HepG2 (cell line): ENCODE results near the gene SLC17A9. TPM values are rescaled to one million over a fixed set of nuclear protein-coding genes. Genes with fewer than 3 reads are reported as not detected.

Source experiments
- ATF2 ChIP-seq: sonication (generic); formaldehyde crosslinking; IDR thresholded peaks from 2 replicates; pipeline ENCODE4 v1.4.0; 2020; ENCODE audit warnings: missing genetic modification reagents
- BRCA1 ChIP-seq: sonication (generic); formaldehyde crosslinking; IDR thresholded peaks from 2 replicates; pipeline ENCODE4 v1.4.0; 2020; ENCODE audit warnings: missing genetic modification reagents
- CENPX ChIP-seq: sonication (generic); formaldehyde crosslinking; IDR thresholded peaks from 2 replicates; pipeline ENCODE4 v1.9.0; 2021; ENCODE audit warnings: mild to moderate bottlenecking, missing genetic modification reagents, moderate library complexity
- DMAP1 ChIP-seq: IDR thresholded peaks from 2 replicates; pipeline ENCODE4 v1.6.1; 2016
- FOXO4 ChIP-seq: sonication (generic); formaldehyde crosslinking; conservative IDR thresholded peaks from 2 replicates; pipeline ENCODE4 v1.8.1; 2023; ENCODE audit warnings: missing genetic modification reagents
- FOXP4 ChIP-seq: sonication (generic); formaldehyde crosslinking; IDR thresholded peaks from 2 replicates; pipeline ENCODE4 v1.4.0; 2020; ENCODE audit warnings: missing genetic modification reagents
- HNF4G ChIP-seq, 2 experiments: sonication (generic) in 1 of 2; formaldehyde crosslinking in 1 of 2; IDR thresholded peaks; 2 replicates each; pipeline versions ENCODE4 v1.4.0 to v1.6.1; 2011 to 2020; ENCODE audit warnings: borderline replicate concordance in 2 of 2, low read depth in 2 of 2, mild to moderate bottlenecking in 2 of 2, low read length in 1 of 2, missing genetic modification reagents in 1 of 2, moderate library complexity in 1 of 2
- JUN ChIP-seq: sonication (generic); formaldehyde crosslinking; IDR thresholded peaks from 2 replicates; pipeline ENCODE4 v1.4.0; 2020; ENCODE audit warnings: mild to moderate bottlenecking, missing genetic modification reagents
- JUND ChIP-seq: sonication (generic); formaldehyde crosslinking; IDR thresholded peaks from 2 replicates; pipeline ENCODE4 v1.8.0; 2022; ENCODE audit warnings: mild to moderate bottlenecking, missing genetic modification reagents
- MEIS1 ChIP-seq: sonication (generic); formaldehyde crosslinking; IDR thresholded peaks from 2 replicates; pipeline ENCODE4 v1.9.0; 2021; ENCODE audit warnings: mild to moderate bottlenecking, missing genetic modification reagents, moderate library complexity, borderline replicate concordance
- MIER2 ChIP-seq: IDR thresholded peaks from 2 replicates; pipeline ENCODE4 v1.6.1; 2016; ENCODE audit warnings: missing biosample characterization, missing genetic modification reagents
- PHF20 ChIP-seq: sonication (generic); formaldehyde crosslinking; IDR thresholded peaks from 2 replicates; pipeline ENCODE4 v1.5.0; 2020; ENCODE audit warnings: mild to moderate bottlenecking, missing genetic modification reagents
- POGZ ChIP-seq: sonication (generic); formaldehyde crosslinking; IDR thresholded peaks from 2 replicates; pipeline ENCODE4 v1.4.0; 2020; ENCODE audit warnings: mild to moderate bottlenecking, missing genetic modification reagents
- RXRB ChIP-seq: IDR thresholded peaks from 2 replicates; pipeline ENCODE4 v1.6.1; 2016; ENCODE audit warnings: borderline replicate concordance, missing genetic modification reagents, missing compliant biosample characterization
- SAP130 ChIP-seq: IDR thresholded peaks from 2 replicates; pipeline ENCODE4 v1.6.1; 2016; ENCODE audit warnings: low read depth
- YEATS4 ChIP-seq: sonication (generic); formaldehyde crosslinking; IDR thresholded peaks from 2 replicates; pipeline ENCODE4 v1.4.0; 2020; ENCODE audit warnings: missing genetic modification reagents, borderline replicate concordance
- ZBTB25 ChIP-seq: IDR thresholded peaks from 2 replicates; pipeline ENCODE4 v1.6.1; 2018; ENCODE audit warnings: missing genetic modification reagents
- ZFP36L1 ChIP-seq: sonication (generic); formaldehyde crosslinking; IDR thresholded peaks from 2 replicates; pipeline ENCODE4 v1.8.0; 2022; ENCODE audit warnings: mild to moderate bottlenecking, missing genetic modification reagents, moderate library complexity
- ZMYM2 ChIP-seq: sonication (generic); formaldehyde crosslinking; IDR thresholded peaks from 2 replicates; pipeline ENCODE4 v1.8.0; 2022; ENCODE audit warnings: mild to moderate bottlenecking, missing genetic modification reagents
- ZNF484 ChIP-seq: sonication (generic); formaldehyde crosslinking; IDR thresholded peaks from 2 replicates; pipeline ENCODE4 v1.5.1; 2020; ENCODE audit warnings: mild to moderate bottlenecking, low read depth, missing genetic modification reagents, borderline replicate concordance
- ZNF615 ChIP-seq: sonication (generic); formaldehyde crosslinking; IDR thresholded peaks from 2 replicates; pipeline ENCODE4 v1.5.0; 2020; ENCODE audit warnings: mild to moderate bottlenecking, missing genetic modification reagents, borderline replicate concordance
- ZNF713 ChIP-seq: sonication (generic); formaldehyde crosslinking; IDR thresholded peaks from 2 replicates; pipeline ENCODE4 v1.4.0; 2020; ENCODE audit warnings: mild to moderate bottlenecking, missing genetic modification reagents
- polyA plus RNA-seq, 8 experiments: library from polyadenylated mRNA; depleted of rRNA in 3 of 8; stranded (reverse) in 7 of 8; unstranded in 1 of 8; fragments of >200 nt; fragmentation: Illumina TruSeq in 4 of 8; extraction: Trizol in 4 of 8; gene quantifications; 2 replicates each; pipeline versions ENCODE4 v1.2.1 to v1.2.3, GENCODE V29; 2011 to 2016; ENCODE audit warnings: low read depth in 4 of 8, missing spikeins in 1 of 8, mixed read lengths in 1 of 8; ENCODE audit not compliant: insufficient read depth in 1 of 8
- total RNA-seq, 5 experiments: library from RNA; depleted of rRNA; stranded (reverse); fragments of >200 nt; fragmentation: Illumina TruSeq; extraction: Trizol; gene quantifications; 2 replicates each; pipeline ENCODE4 v1.2.3, GENCODE V29; 2016; ENCODE audit warnings: low read depth in 1 of 5

Gene SLC17A9
- total and polyA plus RNA-seq, 2 of the 13 experiments (the other 11 are each of a cell fraction or from before 2014, with no cell fraction given), result 110 to 191 TPM

GRCh38 chr20:62907384-62908317 lies 44.9 kb upstream of the SLC17A9 start (continued):
- TF ChIP-seq FOXP4 (CRISPR knock-in tag), result no peak
- no peak for TF ChIP-seq JUN (CRISPR knock-in tag)
- no peak for TF ChIP-seq YEATS4 (CRISPR knock-in tag)
- TF ChIP-seq POGZ (CRISPR knock-in tag), result 0 out of 2 replicates have a peak, but pooled peaks have one; percentile 49
- TF ChIP-seq BRCA1 (CRISPR knock-in tag), result no peak
- 0 out of 2 replicates have a peak, but pooled peaks have one; percentile 36 for TF ChIP-seq ATF2
- TF ChIP-seq ZNF615 (CRISPR knock-in tag), result no peak
- no peak for TF ChIP-seq ZMYM2 (CRISPR knock-in tag)
- no peak for TF ChIP-seq ZNF484 (CRISPR knock-in tag)
- TF ChIP-seq SAP130, result peak; percentile 64
- peak; percentile 56; the same call in 1 of the 2 replicates for TF ChIP-seq ZBTB25 (CRISPR knock-in tag)
- TF ChIP-seq JUND (CRISPR knock-in tag), result no peak
- TF ChIP-seq CENPX (CRISPR knock-in tag), result no peak
- no peak for TF ChIP-seq HNF4G (IDR thresholded peaks at IDR 0.05; ENCODE audit: borderline replicate concordance, low read depth, low read length)
- no peak for TF ChIP-seq HNF4G (CRISPR knock-in tag; IDR thresholded peaks at IDR 0.05; ENCODE audit: borderline replicate concordance, low read depth)
- no peak for TF ChIP-seq FOXO4 (CRISPR knock-in tag)
- no peak for TF ChIP-seq ZFP36L1 (CRISPR knock-in tag)
- 0 out of 2 replicates have a peak, but pooled peaks have one; percentile 41 for TF ChIP-seq MIER2 (CRISPR knock-in tag)
- TF ChIP-seq ZNF713 (CRISPR knock-in tag), result no peak
- TF ChIP-seq RXRB (CRISPR knock-in tag), result 0 out of 2 replicates have a peak, but pooled peaks have one; percentile 24
- no peak for TF ChIP-seq PHF20
- no peak for TF ChIP-seq DMAP1 (CRISPR knock-in tag)
- no peak for TF ChIP-seq MEIS1 (CRISPR knock-in tag)
